Activated CD8-positive, alpha-beta memory T cell treated with anti-CD3 and anti-CD28 coated beads, Interleukin-2, amount 10 ng/mL, durations not matched to agents 7 days and 5 days (primary cell): ENCODE results near the gene DDX47. TPM values are rescaled to one million over a fixed set of nuclear protein-coding genes. Genes with fewer than 3 reads are reported as not detected.
"Not testable (repeated sequence)": the region's sequence is repeated elsewhere in the genome, so short reads cannot be mapped to it uniquely, and the experiment has no call there.

Source experiments
- ATAC-seq: fragments of 150-1000 bp; cut with Tn5 transposase; one replicate; pipeline ENCODE4 v1.10.0; 2021; ENCODE audit warnings: moderate library complexity
- CTCF ChIA-PET: fragments of 350-600 bp; sonication (Branson Sonifier 250); formaldehyde crosslinking; loops from one replicate; lab custom pipeline; 2021; ENCODE audit warnings: antibody characterized with exemption; lab: Charles Lee
- DNase-seq: peaks from one replicate; pipeline ENCODE4 v3.0.0-alpha.2; 2020
- H3K27ac Mint-ChIP-seq: one replicate; pipeline ENCODE4 v1.8.0; 2021; ENCODE audit warnings: mild to moderate bottlenecking, mixed read lengths
- H3K27me3 Mint-ChIP-seq: one replicate; pipeline ENCODE4 v1.8.0; 2021; ENCODE audit warnings: mixed read lengths
- H3K36me3 Mint-ChIP-seq: one replicate; pipeline ENCODE4 v1.8.0; 2021; ENCODE audit warnings: mild to moderate bottlenecking, mixed read lengths
- H3K4me1 Mint-ChIP-seq: one replicate; pipeline ENCODE4 v1.8.0; 2021; ENCODE audit warnings: mixed read lengths
- H3K4me3 Mint-ChIP-seq: one replicate; pipeline ENCODE4 v1.8.0; 2021; ENCODE audit warnings: mild to moderate bottlenecking, moderate library complexity, mixed read lengths
- H3K9me3 Mint-ChIP-seq: one replicate; pipeline ENCODE4 v1.8.0; 2022; ENCODE audit warnings: low read depth, mixed read lengths
- total RNA-seq, 2 experiments: library from RNA; stranded (reverse); gene quantifications; one replicate each; pipeline ENCODE4 v1.2.3, GENCODE V29; 2021

Gene DDX47
- total RNA-seq, 2 experiments from 2014 or later: 56.0 to 68.0 TPM

- peaks cover under 1% of the 10 kb centered on the region for H3K36me3 Mint-ChIP-seq
- no peak overlapping the region for H3K27ac Mint-ChIP-seq
- H3K4me1 Mint-ChIP-seq: peaks cover 12% of the 10 kb centered on the region
- ATAC-seq (no peak), DNase-seq (no peak)
- no peaks in the 10 kb centered on the region for H3K27me3 Mint-ChIP-seq
- H3K4me3 Mint-ChIP-seq: no peak overlapping the region
- CTCF ChIA-PET: interaction anchor here (1.3 to 1.6 kb wide), 2 partner anchors 13 to 143 kb away, joined by 4 to 5 read pairs; no protein-coding TSS in a partner anchor
- no peaks in the 10 kb centered on the region for H3K9me3 Mint-ChIP-seq
Observed at GRCh38 chr12:12839003-12839395, 25.9 kb downstream of the DDX47 start.

- H3K27ac Mint-ChIP-seq, ATAC-seq, H3K9me3 Mint-ChIP-seq, CTCF ChIA-PET, H3K36me3 Mint-ChIP-seq, H3K27me3 Mint-ChIP-seq, DNase-seq, H3K4me3 Mint-ChIP-seq: not testable (repeated sequence)
- peaks cover 12% of the 10 kb centered on the region for H3K4me1 Mint-ChIP-seq
Observed at GRCh38 chr12:12839439-12839838, 26.3 kb downstream of the DDX47 start.

GRCh38 chr12:12839873-12840579, 26.9 kb downstream of the DDX47 start:
- DNase-seq: no peak
- Mint-ChIP-seq H3K27me3 (no peaks in the 10 kb centered on the region), H3K4me1 (peaks cover 12% of the 10 kb centered on the region), H3K9me3 (no peaks in the 10 kb centered on the region), H3K4me3 (no peak overlapping the region), H3K27ac (no peak overlapping the region), H3K36me3 (no peaks in the 10 kb centered on the region)
- no peak for ATAC-seq
- CTCF ChIA-PET: no interaction called here

- no peak for ATAC-seq
- Mint-ChIP-seq H3K4me1 (peaks cover 12% of the 10 kb centered on the region), H3K27ac (no peak overlapping the region), H3K27me3 (no peaks in the 10 kb centered on the region), H3K4me3 (no peak overlapping the region), H3K36me3 (no peaks in the 10 kb centered on the region), H3K9me3 (no peaks in the 10 kb centered on the region)
- DNase-seq: no peak
- CTCF ChIA-PET: no interaction called here
Observed at GRCh38 chr12:12840580-12840899, 27.4 kb downstream of the DDX47 start.

- H3K4me1 Mint-ChIP-seq: peaks cover 18% of the 10 kb centered on the region
- CTCF ChIA-PET, DNase-seq, H3K27me3 Mint-ChIP-seq, ATAC-seq, H3K4me3 Mint-ChIP-seq, H3K36me3 Mint-ChIP-seq, H3K9me3 Mint-ChIP-seq, H3K27ac Mint-ChIP-seq: not testable (repeated sequence)
Observed at GRCh38 chr12:12841428-12841827, 28.3 kb downstream of the DDX47 start.

GRCh38 chr12:12845794-12846243, 32.7 kb downstream of the DDX47 start:
- CTCF ChIA-PET: interaction anchor here (1.3 to 1.6 kb wide), 2 partner anchors 9 to 11 kb away, joined by 4 to 6 read pairs; no protein-coding TSS in a partner anchor
- H3K36me3 Mint-ChIP-seq: peaks cover 6% of the 10 kb centered on the region
- ATAC-seq (no peak), DNase-seq (no peak)
- H3K4me1 Mint-ChIP-seq: peaks cover 14% of the 10 kb centered on the region
- no peak overlapping the region for H3K27ac Mint-ChIP-seq
- H3K4me3 Mint-ChIP-seq: no peak overlapping the region
- no peaks in the 10 kb centered on the region for H3K9me3 Mint-ChIP-seq
- H3K27me3 Mint-ChIP-seq: no peaks in the 10 kb centered on the region

GRCh38 chr12:12846780-12847179, 33.6 kb downstream of the DDX47 start:
- H3K27ac Mint-ChIP-seq, H3K9me3 Mint-ChIP-seq, H3K27me3 Mint-ChIP-seq, DNase-seq, H3K4me3 Mint-ChIP-seq, ATAC-seq: not testable (repeated sequence)
- peaks cover 10% of the 10 kb centered on the region for H3K36me3 Mint-ChIP-seq
- CTCF ChIA-PET: interaction anchor here (1.2 to 1.6 kb wide), 2 partner anchors 10 kb away, joined by 4 to 6 read pairs; no protein-coding TSS in a partner anchor
- peaks cover 14% of the 10 kb centered on the region for H3K4me1 Mint-ChIP-seq

GRCh38 chr12:12853435-12853834, 40.3 kb downstream of the DDX47 start:
- no peak overlapping the region for H3K27ac Mint-ChIP-seq
- H3K27me3 Mint-ChIP-seq: no peaks in the 10 kb centered on the region
- H3K4me3 Mint-ChIP-seq: no peak overlapping the region
- no peaks in the 10 kb centered on the region for H3K4me1 Mint-ChIP-seq
- H3K9me3 Mint-ChIP-seq: peaks cover 2% of the 10 kb centered on the region
- H3K36me3 Mint-ChIP-seq: peaks cover 13% of the 10 kb centered on the region
- ATAC-seq: no peak
- DNase-seq: no peak
- CTCF ChIA-PET: no interaction called here

GRCh38 chr12:12859690-12860089, 46.5 kb downstream of the DDX47 start:
- Mint-ChIP-seq H3K9me3 (no peaks in the 10 kb centered on the region), H3K27ac (no peak overlapping the region), H3K36me3 (peaks cover 14% of the 10 kb centered on the region), H3K4me1 (no peaks in the 10 kb centered on the region), H3K4me3 (no peak overlapping the region), H3K27me3 (no peaks in the 10 kb centered on the region)
- no peak for ATAC-seq
- DNase-seq: no peak
- CTCF ChIA-PET: interaction anchor here (1.0 kb wide), 1 partner anchor 23 kb away, joined by 4 read pairs; no protein-coding TSS in a partner anchor

GRCh38 chr12:12864243-12864642, 51.1 kb downstream of the DDX47 start:
- ATAC-seq (no peak), DNase-seq (no peak)
- Mint-ChIP-seq H3K4me3 (no peak overlapping the region), H3K27me3 (no peaks in the 10 kb centered on the region), H3K36me3 (peaks cover 9% of the 10 kb centered on the region), H3K9me3 (no peaks in the 10 kb centered on the region), H3K4me1 (no peaks in the 10 kb centered on the region), H3K27ac (no peak overlapping the region)
- CTCF ChIA-PET: no interaction called here

- no peak overlapping the region for H3K4me3 Mint-ChIP-seq
- CTCF ChIA-PET: no interaction called here
- DNase-seq (no peak), ATAC-seq (no peak)
- peaks cover 3% of the 10 kb centered on the region for H3K36me3 Mint-ChIP-seq
- H3K4me1 Mint-ChIP-seq: no peaks in the 10 kb centered on the region
- no peaks in the 10 kb centered on the region for H3K9me3 Mint-ChIP-seq
- H3K27me3 Mint-ChIP-seq: no peaks in the 10 kb centered on the region
- H3K27ac Mint-ChIP-seq: no peak overlapping the region
Observed at GRCh38 chr12:12868477-12869235, 55.5 kb downstream of the DDX47 start.

- CTCF ChIA-PET: no interaction called here
Observed at GRCh38 chr12:12870465-12870864, 57.3 kb downstream of the DDX47 start.

GRCh38 chr12:12871587-12872138, 58.5 kb downstream of the DDX47 start:
- Mint-ChIP-seq H3K27me3 (no peaks in the 10 kb centered on the region), H3K9me3 (no peaks in the 10 kb centered on the region), H3K4me3 (no peak overlapping the region), H3K27ac (no peak overlapping the region), H3K36me3 (no peaks in the 10 kb centered on the region), H3K4me1 (no peaks in the 10 kb centered on the region)
- CTCF ChIA-PET: interaction anchor here (0.5 kb wide), 1 partner anchor 34 kb away, joined by 3 read pairs; no protein-coding TSS in a partner anchor
- ATAC-seq (no peak), DNase-seq (no peak)

More at GRCh38 chr12:12870465-12870864, 57.3 kb downstream of the DDX47 start:
- no peaks in the 10 kb centered on the region for H3K9me3 Mint-ChIP-seq
- DNase-seq (no peak), ATAC-seq (no peak)
- H3K4me3 Mint-ChIP-seq: no peak overlapping the region
- no peaks in the 10 kb centered on the region for H3K27me3 Mint-ChIP-seq
- H3K27ac Mint-ChIP-seq: no peak overlapping the region
- no peaks in the 10 kb centered on the region for H3K36me3 Mint-ChIP-seq
- no peaks in the 10 kb centered on the region for H3K4me1 Mint-ChIP-seq
